ENCODE data around the gene MAN2B1. TPM values are rescaled to one million over a fixed set of nuclear protein-coding genes. Genes with fewer than 3 reads are reported as not detected.

Gene MAN2B1
- total and polyA plus RNA-seq, 2 of the 13 experiments (the other 11 are each of a cell fraction or from before 2014, with no cell fraction given), result 23.6 to 23.8 TPM

DNA sequence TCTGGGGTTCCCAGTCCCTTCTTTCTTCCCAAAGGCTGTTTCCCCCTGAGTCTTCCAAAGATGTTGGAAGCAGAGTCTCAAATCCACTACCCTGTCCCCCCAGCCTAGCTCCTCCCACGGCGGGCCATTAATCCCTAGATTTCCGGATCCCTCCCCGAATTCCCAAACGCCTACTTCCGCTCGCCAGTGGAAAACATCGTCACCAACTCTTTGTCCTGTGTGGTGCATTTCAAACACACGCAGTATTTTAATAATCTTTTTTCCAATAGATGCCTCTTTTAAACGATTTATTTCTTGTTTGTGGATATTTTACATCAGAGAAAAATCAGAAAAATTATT is 55.2 kb downstream of the MAN2B1 start (continued):
- no peak for TF ChIP-seq MXI1 (IDR thresholded peaks at IDR 0.05; ENCODE audit: borderline replicate concordance, low read depth, low read length)
- no peak for TF ChIP-seq NR2F1 (CRISPR knock-in tag; IDR thresholded peaks at IDR 0.05)
- TF ChIP-seq, protein P1, sequence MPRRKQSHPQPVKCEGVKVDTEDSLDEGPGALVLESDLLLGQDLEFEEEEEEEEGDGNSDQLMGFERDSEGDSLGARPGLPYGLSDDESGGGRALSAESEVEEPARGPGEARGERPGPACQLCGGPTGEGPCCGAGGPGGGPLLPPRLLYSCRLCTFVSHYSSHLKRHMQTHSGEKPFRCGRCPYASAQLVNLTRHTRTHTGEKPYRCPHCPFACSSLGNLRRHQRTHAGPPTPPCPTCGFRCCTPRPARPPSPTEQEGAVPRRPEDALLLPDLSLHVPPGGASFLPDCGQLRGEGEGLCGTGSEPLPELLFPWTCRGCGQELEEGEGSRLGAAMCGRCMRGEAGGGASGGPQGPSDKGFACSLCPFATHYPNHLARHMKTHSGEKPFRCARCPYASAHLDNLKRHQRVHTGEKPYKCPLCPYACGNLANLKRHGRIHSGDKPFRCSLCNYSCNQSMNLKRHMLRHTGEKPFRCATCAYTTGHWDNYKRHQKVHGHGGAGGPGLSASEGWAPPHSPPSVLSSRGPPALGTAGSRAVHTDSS (CRISPR knock-in tag; conservative IDR thresholded peaks at IDR 0.05), result no peak
- no peak for TF ChIP-seq ZIK1 (CRISPR knock-in tag; IDR thresholded peaks at IDR 0.05; ENCODE audit: borderline replicate concordance, low read depth)
- TF ChIP-seq, protein P2, sequence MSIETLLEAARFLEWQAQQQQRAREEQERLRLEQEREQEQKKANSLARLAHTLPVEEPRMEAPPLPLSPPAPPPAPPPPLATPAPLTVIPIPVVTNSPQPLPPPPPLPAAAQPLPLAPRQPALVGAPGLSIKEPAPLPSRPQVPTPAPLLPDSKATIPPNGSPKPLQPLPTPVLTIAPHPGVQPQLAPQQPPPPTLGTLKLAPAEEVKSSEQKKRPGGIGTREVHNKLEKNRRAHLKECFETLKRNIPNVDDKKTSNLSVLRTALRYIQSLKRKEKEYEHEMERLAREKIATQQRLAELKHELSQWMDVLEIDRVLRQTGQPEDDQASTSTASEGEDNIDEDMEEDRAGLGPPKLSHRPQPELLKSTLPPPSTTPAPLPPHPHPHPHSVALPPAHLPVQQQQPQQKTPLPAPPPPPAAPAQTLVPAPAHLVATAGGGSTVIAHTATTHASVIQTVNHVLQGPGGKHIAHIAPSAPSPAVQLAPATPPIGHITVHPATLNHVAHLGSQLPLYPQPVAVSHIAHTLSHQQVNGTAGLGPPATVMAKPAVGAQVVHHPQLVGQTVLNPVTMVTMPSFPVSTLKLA (IDR thresholded peaks at IDR 0.05), result no peak
- TF ChIP-seq HOXA7 (CRISPR knock-in tag; IDR thresholded peaks at IDR 0.05), result no peak
- TF ChIP-seq ZNF557 (CRISPR knock-in tag; IDR thresholded peaks at IDR 0.05), result no peak
- TF ChIP-seq SOX6 (IDR thresholded peaks at IDR 0.05), result no peak
- TF ChIP-seq SOX6 (CRISPR knock-in tag; IDR thresholded peaks at IDR 0.05), result no peak
- no peak for TF ChIP-seq MIER2 (CRISPR knock-in tag; IDR thresholded peaks at IDR 0.05)
- TF ChIP-seq SNAPC2 (CRISPR knock-in tag; IDR thresholded peaks at IDR 0.05), result no peak
- TF ChIP-seq, protein P3, sequence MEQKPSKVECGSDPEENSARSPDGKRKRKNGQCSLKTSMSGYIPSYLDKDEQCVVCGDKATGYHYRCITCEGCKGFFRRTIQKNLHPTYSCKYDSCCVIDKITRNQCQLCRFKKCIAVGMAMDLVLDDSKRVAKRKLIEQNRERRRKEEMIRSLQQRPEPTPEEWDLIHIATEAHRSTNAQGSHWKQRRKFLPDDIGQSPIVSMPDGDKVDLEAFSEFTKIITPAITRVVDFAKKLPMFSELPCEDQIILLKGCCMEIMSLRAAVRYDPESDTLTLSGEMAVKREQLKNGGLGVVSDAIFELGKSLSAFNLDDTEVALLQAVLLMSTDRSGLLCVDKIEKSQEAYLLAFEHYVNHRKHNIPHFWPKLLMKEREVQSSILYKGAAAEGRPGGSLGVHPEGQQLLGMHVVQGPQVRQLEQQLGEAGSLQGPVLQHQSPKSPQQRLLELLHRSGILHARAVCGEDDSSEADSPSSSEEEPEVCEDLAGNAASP (CRISPR knock-in tag; IDR thresholded peaks at IDR 0.05; ENCODE audit: borderline replicate concordance), result no peak
- TF ChIP-seq ZNF460 (CRISPR knock-in tag; IDR thresholded peaks at IDR 0.05; ENCODE audit: borderline replicate concordance), result no peak
- TF ChIP-seq, protein P4, sequence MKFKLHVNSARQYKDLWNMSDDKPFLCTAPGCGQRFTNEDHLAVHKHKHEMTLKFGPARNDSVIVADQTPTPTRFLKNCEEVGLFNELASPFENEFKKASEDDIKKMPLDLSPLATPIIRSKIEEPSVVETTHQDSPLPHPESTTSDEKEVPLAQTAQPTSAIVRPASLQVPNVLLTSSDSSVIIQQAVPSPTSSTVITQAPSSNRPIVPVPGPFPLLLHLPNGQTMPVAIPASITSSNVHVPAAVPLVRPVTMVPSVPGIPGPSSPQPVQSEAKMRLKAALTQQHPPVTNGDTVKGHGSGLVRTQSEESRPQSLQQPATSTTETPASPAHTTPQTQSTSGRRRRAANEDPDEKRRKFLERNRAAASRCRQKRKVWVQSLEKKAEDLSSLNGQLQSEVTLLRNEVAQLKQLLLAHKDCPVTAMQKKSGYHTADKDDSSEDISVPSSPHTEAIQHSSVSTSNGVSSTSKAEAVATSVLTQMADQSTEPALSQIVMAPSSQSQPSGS (CRISPR knock-in tag; IDR thresholded peaks at IDR 0.05), result no peak
- no peak for TF ChIP-seq BCL6 (CRISPR knock-in tag; IDR thresholded peaks at IDR 0.05)
- peak; percentile 27; the same call in 1 of the 2 replicates for TF ChIP-seq TGIF2 (CRISPR knock-in tag; IDR thresholded peaks at IDR 0.05)
- TF ChIP-seq MBNL3 (CRISPR knock-in tag; conservative IDR thresholded peaks at IDR 0.05), result no peak
- TF ChIP-seq, protein P5, sequence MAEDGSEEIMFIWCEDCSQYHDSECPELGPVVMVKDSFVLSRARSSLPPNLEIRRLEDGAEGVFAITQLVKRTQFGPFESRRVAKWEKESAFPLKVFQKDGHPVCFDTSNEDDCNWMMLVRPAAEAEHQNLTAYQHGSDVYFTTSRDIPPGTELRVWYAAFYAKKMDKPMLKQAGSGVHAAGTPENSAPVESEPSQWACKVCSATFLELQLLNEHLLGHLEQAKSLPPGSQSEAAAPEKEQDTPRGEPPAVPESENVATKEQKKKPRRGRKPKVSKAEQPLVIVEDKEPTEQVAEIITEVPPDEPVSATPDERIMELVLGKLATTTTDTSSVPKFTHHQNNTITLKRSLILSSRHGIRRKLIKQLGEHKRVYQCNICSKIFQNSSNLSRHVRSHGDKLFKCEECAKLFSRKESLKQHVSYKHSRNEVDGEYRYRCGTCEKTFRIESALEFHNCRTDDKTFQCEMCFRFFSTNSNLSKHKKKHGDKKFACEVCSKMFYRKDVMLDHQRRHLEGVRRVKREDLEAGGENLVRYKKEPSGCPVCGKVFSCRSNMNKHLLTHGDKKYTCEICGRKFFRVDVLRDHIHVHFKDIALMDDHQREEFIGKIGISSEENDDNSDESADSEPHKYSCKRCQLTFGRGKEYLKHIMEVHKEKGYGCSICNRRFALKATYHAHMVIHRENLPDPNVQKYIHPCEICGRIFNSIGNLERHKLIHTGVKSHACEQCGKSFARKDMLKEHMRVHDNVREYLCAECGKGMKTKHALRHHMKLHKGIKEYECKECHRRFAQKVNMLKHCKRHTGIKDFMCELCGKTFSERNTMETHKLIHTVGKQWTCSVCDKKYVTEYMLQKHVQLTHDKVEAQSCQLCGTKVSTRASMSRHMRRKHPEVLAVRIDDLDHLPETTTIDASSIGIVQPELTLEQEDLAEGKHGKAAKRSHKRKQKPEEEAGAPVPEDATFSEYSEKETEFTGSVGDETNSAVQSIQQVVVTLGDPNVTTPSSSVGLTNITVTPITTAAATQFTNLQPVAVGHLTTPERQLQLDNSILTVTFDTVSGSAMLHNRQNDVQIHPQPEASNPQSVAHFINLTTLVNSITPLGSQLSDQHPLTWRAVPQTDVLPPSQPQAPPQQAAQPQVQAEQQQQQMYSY (CRISPR knock-in tag; IDR thresholded peaks at IDR 0.05), result no peak
- TF ChIP-seq ZNF232 (CRISPR knock-in tag; IDR thresholded peaks at IDR 0.05; ENCODE audit: borderline replicate concordance), result no peak
- no peak for TF ChIP-seq SIX4 (CRISPR knock-in tag; IDR thresholded peaks at IDR 0.05)
- no peak for TF ChIP-seq NFKBIZ (CRISPR knock-in tag; IDR thresholded peaks at IDR 0.05)

Data from HepG2 (cell line).